Measurements from ENCODE around the gene NARS2. TPM values are rescaled to one million over a fixed set of nuclear protein-coding genes. Genes with fewer than 3 reads are reported as not detected.
A peak's percentile ranks its signal among the peaks of the same experiment; 100 is the strongest.

NARS2 gene
- total and polyA plus RNA-seq, 9 of the 15 experiments (the other 6 are each of a cell fraction or from before 2014, with no cell fraction given), result 26.8 to 48.0 (median 34.2) TPM

- no peak for TF ChIP-seq ZNF655 (CRISPR knock-in tag; IDR thresholded peaks at IDR 0.05)
- TF ChIP-seq, protein P1, sequence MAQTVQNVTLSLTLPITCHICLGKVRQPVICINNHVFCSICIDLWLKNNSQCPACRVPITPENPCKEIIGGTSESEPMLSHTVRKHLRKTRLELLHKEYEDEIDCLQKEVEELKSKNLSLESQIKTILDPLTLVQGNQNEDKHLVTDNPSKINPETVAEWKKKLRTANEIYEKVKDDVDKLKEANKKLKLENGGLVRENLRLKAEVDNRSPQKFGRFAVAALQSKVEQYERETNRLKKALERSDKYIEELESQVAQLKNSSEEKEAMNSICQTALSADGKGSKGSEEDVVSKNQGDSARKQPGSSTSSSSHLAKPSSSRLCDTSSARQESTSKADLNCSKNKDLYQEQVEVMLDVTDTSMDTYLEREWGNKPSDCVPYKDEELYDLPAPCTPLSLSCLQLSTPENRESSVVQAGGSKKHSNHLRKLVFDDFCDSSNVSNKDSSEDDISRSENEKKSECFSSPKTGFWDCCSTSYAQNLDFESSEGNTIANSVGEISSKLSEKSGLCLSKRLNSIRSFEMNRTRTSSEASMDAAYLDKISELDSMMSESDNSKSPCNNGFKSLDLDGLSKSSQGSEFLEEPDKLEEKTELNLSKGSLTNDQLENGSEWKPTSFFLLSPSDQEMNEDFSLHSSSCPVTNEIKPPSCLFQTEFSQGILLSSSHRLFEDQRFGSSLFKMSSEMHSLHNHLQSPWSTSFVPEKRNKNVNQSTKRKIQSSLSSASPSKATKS (CRISPR knock-in tag; IDR thresholded peaks at IDR 0.05), result no peak
- peak in 1 of 2 experiments; percentile 82; a peak in 2 of 4 replicates for TF ChIP-seq ZNF639 (CRISPR knock-in tag; conservative IDR thresholded peaks at IDR 0.05 in 1 of 2, IDR thresholded peaks at IDR 0.05 in 1 of 2)
- no peak for TF ChIP-seq ZNF707 (CRISPR knock-in tag; conservative IDR thresholded peaks at IDR 0.05)
- no peak for TF ChIP-seq RFX7 (CRISPR knock-in tag; IDR thresholded peaks at IDR 0.05)
- TF ChIP-seq MAFK (IDR thresholded peaks at IDR 0.05; ENCODE audit: low read length), result 0 out of 2 replicates have a peak, but pooled peaks have one; percentile 50
- TF ChIP-seq ZNF197 (CRISPR knock-in tag; IDR thresholded peaks at IDR 0.05; ENCODE audit: low read depth), result no peak
- no peak for TF ChIP-seq ZNF140 (CRISPR knock-in tag; IDR thresholded peaks at IDR 0.05)
- no peak for TF ChIP-seq NFXL1 (CRISPR knock-in tag; IDR thresholded peaks at IDR 0.05)
- TF ChIP-seq KLF16 (IDR thresholded peaks at IDR 0.05), result no peak
- TF ChIP-seq ZNF143 (CRISPR knock-in tag; IDR thresholded peaks at IDR 0.05), result no peak
- 0 out of 2 replicates have a peak, but pooled peaks have one; percentile 64 for TF ChIP-seq ZBTB7A (IDR thresholded peaks at IDR 0.05; ENCODE audit: borderline replicate concordance, control insufficient read depth, low read depth, low read length)
- TF ChIP-seq FOXK2 (conservative IDR thresholded peaks at IDR 0.05 in 1 of 2, IDR thresholded peaks at IDR 0.05 in 1 of 2; ENCODE audit: low read depth in 2 of 2), result peak; percentile 53 to 61; a peak in 3 of 4 replicates
- TF ChIP-seq TFAP4 (CRISPR knock-in tag; IDR thresholded peaks at IDR 0.05; ENCODE audit: borderline replicate concordance), result peak; percentile 79; the same call in 1 of the 2 replicates
- TF ChIP-seq GABPB1 (CRISPR knock-in tag; IDR thresholded peaks at IDR 0.05), result peak; percentile 69
- TF ChIP-seq, protein P2, sequence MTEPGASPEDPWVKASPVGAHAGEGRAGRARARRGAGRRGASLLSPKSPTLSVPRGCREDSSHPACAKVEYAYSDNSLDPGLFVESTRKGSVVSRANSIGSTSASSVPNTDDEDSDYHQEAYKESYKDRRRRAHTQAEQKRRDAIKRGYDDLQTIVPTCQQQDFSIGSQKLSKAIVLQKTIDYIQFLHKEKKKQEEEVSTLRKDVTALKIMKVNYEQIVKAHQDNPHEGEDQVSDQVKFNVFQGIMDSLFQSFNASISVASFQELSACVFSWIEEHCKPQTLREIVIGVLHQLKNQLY (CRISPR knock-in tag; conservative IDR thresholded peaks at IDR 0.05), result no peak
- TF ChIP-seq ZNF12 (CRISPR knock-in tag; IDR thresholded peaks at IDR 0.05), result 0 out of 2 replicates have a peak, but pooled peaks have one; percentile 30
- TF ChIP-seq ZNF57 (CRISPR knock-in tag; IDR thresholded peaks at IDR 0.05), result 0 out of 2 replicates have a peak, but pooled peaks have one; percentile 7
Measured at GRCh38 chr11:78416285-78417174, 158.1 kb downstream of the NARS2 start (continued).

Measured in K562 (cell line).